B cell (primary cell): ENCODE measurements around the gene RNF175. TPM values are rescaled to one million over a fixed set of nuclear protein-coding genes. Genes with fewer than 3 reads are reported as not detected.

Experiments used
- ATAC-seq: fragments of 200-7000 bp; cut with Tn5 transposase; one replicate; pipeline ENCODE4 v1.10.0; 2021; ENCODE audit warnings: low read depth, mild to moderate bottlenecking, moderate number of reproducible peaks, moderate library complexity
- CTCF ChIA-PET: fragments of 350-600 bp; sonication (Branson Sonifier 250); formaldehyde crosslinking; loops from one replicate; lab custom pipeline; 2021; ENCODE audit warnings: antibody characterized with exemption, inconsistent platforms; lab: Charles Lee
- POLR2A ChIA-PET: fragments of 350-600 bp; sonication (Branson Sonifier 250); formaldehyde crosslinking; loops from one replicate; lab custom pipeline; 2021; ENCODE audit warnings: antibody characterized with exemption; lab: Charles Lee
- DNase-seq: peaks from one replicate; pipeline ENCODE4 v3.0.0; 2013
- H2AFZ ChIP-seq: 2 replicates; pipeline ENCODE4 v1.6.1; 2012; ENCODE audit warnings: mild to moderate bottlenecking, low read depth, low read length; ENCODE audit not compliant: insufficient read depth, poor library complexity, severe bottlenecking
- H3K27ac ChIP-seq, 2 donors: 1 replicate in 1 of 2; 2 replicates in 1 of 2; pipeline ENCODE4 v1.5.1; 2012 to 2013; ENCODE audit warnings: low read length in 2 of 2, mild to moderate bottlenecking in 2 of 2, moderate library complexity in 1 of 2
- H3K27me3 ChIP-seq, 4 experiments: fragments of 200-600 bp in 1 of 4; sonication (generic) in 1 of 4; replicated peaks in 1 of 4; 1 replicate in 2 of 4; 2 replicates in 2 of 4; pipeline versions ENCODE4 v1.6.1 to v1.7.0; 2013 to 2016; ENCODE audit warnings: low read length in 3 of 4, mild to moderate bottlenecking in 2 of 4, mixed read lengths in 1 of 4, moderate library complexity in 1 of 4; ENCODE audit not compliant: insufficient read depth in 4 of 4, control insufficient read depth in 3 of 4; ENCODE audit errors: control extremely low read depth in 1 of 4
- H3K36me3 ChIP-seq, 2 experiments: replicated peaks in 1 of 2; 1 replicate in 1 of 2; 2 replicates in 1 of 2; pipeline versions ENCODE4 v1.6.1 to v1.7.1; 2013; ENCODE audit warnings: low read length in 1 of 2; ENCODE audit not compliant: insufficient read depth in 2 of 2, control insufficient read depth in 1 of 2; ENCODE audit errors: control extremely low read depth in 1 of 2, extremely low read depth in 1 of 2
- H3K4me1 ChIP-seq, 2 donors: fragments of 200-600 bp in 1 of 2; sonication (generic) in 1 of 2; 1 replicate in 1 of 2; 2 replicates in 1 of 2; pipeline versions ENCODE4 v1.5.1 to v1.6.1; 2013 to 2017; ENCODE audit warnings: low read length in 2 of 2; ENCODE audit not compliant: control insufficient read depth in 2 of 2, insufficient read depth in 2 of 2
- H3K4me2 ChIP-seq: replicated peaks from 2 replicates; pipeline ENCODE3; 2012; ENCODE audit warnings: mild to moderate bottlenecking, low read depth, low read length; ENCODE audit not compliant: poor library complexity, severe bottlenecking
- H3K4me3 ChIP-seq, 5 experiments: fragments of 200-600 bp in 1 of 5; sonication (generic) in 1 of 5; 1 replicate in 3 of 5; 2 replicates in 2 of 5; pipeline versions ENCODE4 v1.5.1 to v1.7.0; 2011 to 2016; ENCODE audit warnings: low read length in 4 of 5, mild to moderate bottlenecking in 4 of 5, low read depth in 2 of 5, control low read depth in 1 of 5, moderate library complexity in 1 of 5; ENCODE audit not compliant: insufficient read depth in 1 of 5; ENCODE audit errors: control extremely low read depth in 1 of 5, extremely low read depth in 1 of 5
- H3K79me2 ChIP-seq: fragments of 200-600 bp; sonication (generic); one replicate; pipeline ENCODE4 v1.6.0; 2016; ENCODE audit warnings: low read length; ENCODE audit not compliant: control insufficient read depth, insufficient read depth
- H3K9ac ChIP-seq: fragments of 200-600 bp; sonication (generic); 2 replicates; pipeline ENCODE4 v1.6.1; 2017; ENCODE audit warnings: mild to moderate bottlenecking, low read length, moderate library complexity
- H3K9me3 ChIP-seq, 3 donors: one replicate each; pipeline versions ENCODE4 v1.6.1 to v1.7.1; 2013; ENCODE audit warnings: low read length in 2 of 3; ENCODE audit not compliant: control insufficient read depth in 2 of 3, insufficient read depth in 1 of 3; ENCODE audit errors: control extremely low read depth in 1 of 3
- H4K20me1 ChIP-seq: 2 replicates; pipeline ENCODE4 v1.6.0; 2012; ENCODE audit warnings: mild to moderate bottlenecking, low read length; ENCODE audit not compliant: insufficient read depth, control insufficient read depth, poor library complexity, severe bottlenecking
- H3K27ac Mint-ChIP-seq: one replicate; pipeline ENCODE4 v1.8.0; 2021; ENCODE audit warnings: mixed read lengths
- H3K27me3 Mint-ChIP-seq: one replicate; pipeline ENCODE4 v1.8.0; 2021; ENCODE audit warnings: mixed read lengths
- H3K4me1 Mint-ChIP-seq: one replicate; pipeline ENCODE4 v1.8.0; 2021; ENCODE audit warnings: mixed read lengths
- H3K4me3 Mint-ChIP-seq: one replicate; pipeline ENCODE4 v1.8.0; 2021; ENCODE audit warnings: mixed read lengths
- H3K9me3 Mint-ChIP-seq: one replicate; pipeline ENCODE4 v1.8.0; 2022; ENCODE audit warnings: mixed read lengths; ENCODE audit not compliant: insufficient read depth
- CTCF ChIP-seq: fragments of 200-600 bp; IDR thresholded peaks from one replicate; pipeline ENCODE4 v1.8.0; 2022; ENCODE audit warnings: antibody characterized with exemption, mild to moderate bottlenecking
- EZH2 ChIP-seq: IDR thresholded peaks from 2 replicates; pipeline ENCODE4 v1.6.1; 2012; ENCODE audit warnings: borderline replicate concordance, low read depth, mild to moderate bottlenecking, moderate library complexity, low read length; ENCODE audit not compliant: insufficient read depth, poor library complexity, severe bottlenecking
- WGBS: methylation state at CpG from one replicate; pipeline ENCODE4 v1.1.5; 2013; ENCODE audit warnings: missing lambda C conversion rate; ENCODE audit not compliant: insufficient coverage; 5-methylcytosine and 5-hydroxymethylcytosine counted together
- intact Hi-C: fragments of 100-400 bp; cut with micrococcal nuclease; formaldehyde crosslinking; loops from one replicate; pipeline ENCODE4 v1.10.0; 2022
- polyA plus RNA-seq: library from polyadenylated mRNA; depleted of rRNA; stranded (reverse); fragments of >200 nt; gene quantifications from 2 replicates; pipeline ENCODE4 v1.2.3, GENCODE V29; 2012
- total RNA-seq, 2 donors: library from RNA; stranded (reverse); fragments of 120-200 nt in 1 of 2; gene quantifications; 1 replicate in 1 of 2; 2 replicates in 1 of 2; pipeline versions ENCODE4 v1.2.3 to v1.2.4, GENCODE V29; 2013 to 2022

The RNF175 gene
- total and polyA plus RNA-seq, 2 donors (not counting 1 experiment from before 2014, with no cell fraction given), result not detected

GRCh38 chr4:153731239-153731638 is 28.6 kb downstream of the RNF175 start:
- H3K4me3 ChIP-seq, result no peak overlapping the region
- no peak overlapping the region for H3K4me2 ChIP-seq
- no peak overlapping the region for H3K9ac ChIP-seq
- H3K27me3 Mint-ChIP-seq, result peaks cover under 1% of the 10 kb centered on the region
- H3K79me2 ChIP-seq, result no peaks in the 10 kb centered on the region
- WGBS, result 100% methylated on average over 1 of the region's 3 CpGs
- no peak overlapping the region for H3K27ac Mint-ChIP-seq
- intact Hi-C loops, result no loop called here
- H3K4me1 Mint-ChIP-seq, result peaks cover 42% of the 10 kb centered on the region
- ChIA-PET CTCF (interaction anchor here (0.7 kb wide), 1 partner anchor 11 kb away, joined by 3 read pairs; no protein-coding TSS in a partner anchor), POLR2A (no interaction called here)
- no peak for ATAC-seq
- no peaks in the 10 kb centered on the region for H4K20me1 ChIP-seq
- no peak for DNase-seq
- H3K4me1 ChIP-seq, result peaks cover 38 to 43% of the 10 kb centered on the region in 2 donors
- no peaks in the 10 kb centered on the region for H3K27me3 ChIP-seq
- H2AFZ ChIP-seq, result no peak overlapping the region
- no peak overlapping the region for H3K27ac ChIP-seq
- no peaks in the 10 kb centered on the region for H3K9me3 Mint-ChIP-seq
- no peaks in the 10 kb centered on the region for H3K9me3 ChIP-seq
- no peak overlapping the region for H3K4me3 Mint-ChIP-seq
- no peaks in the 10 kb centered on the region for H3K36me3 ChIP-seq
- TF ChIP-seq CTCF, result no peak
- TF ChIP-seq EZH2, result no peak

GRCh38 chr4:153729895-153730294 is 29.9 kb downstream of the RNF175 start:
- H3K27me3 Mint-ChIP-seq, result no peaks in the 10 kb centered on the region
- H3K27ac Mint-ChIP-seq, result no peak overlapping the region
- H3K9me3 Mint-ChIP-seq, result no peaks in the 10 kb centered on the region
- ChIA-PET CTCF (interaction anchor here (1.2 kb wide), 1 partner anchor 19 kb away, joined by 3 read pairs; no protein-coding TSS in a partner anchor), POLR2A (interaction anchor here (0.5 kb wide), 1 partner anchor 292 kb away, joined by 7 read pairs; no protein-coding TSS in a partner anchor)
- peak; percentile 18 for DNase-seq
- H3K4me3 Mint-ChIP-seq, result no peak overlapping the region
- Histone ChIP-seq H3K27me3 (no peaks in the 10 kb centered on the region), H3K4me2 (peak overlapping the region; percentile 14), H3K79me2 (no peaks in the 10 kb centered on the region), H3K4me1 (peaks cover 44 to 45% of the 10 kb centered on the region in 2 donors), H2AFZ (no peak overlapping the region), H3K36me3 (no peaks in the 10 kb centered on the region), H4K20me1 (no peaks in the 10 kb centered on the region), H3K4me3 (no peak overlapping the region), H3K9me3 (no peaks in the 10 kb centered on the region), H3K27ac (no peak overlapping the region), H3K9ac (no peak overlapping the region)
- H3K4me1 Mint-ChIP-seq, result peaks cover 48% of the 10 kb centered on the region
- intact Hi-C loops, result no loop called here
- WGBS, result 94% methylated on average over 1 of the region's 2 CpGs
- no peak for TF ChIP-seq EZH2
- no peak for ATAC-seq
